K562 (cell line): ENCODE measurements around the gene TECPR2. TPM values are rescaled to one million over a fixed set of nuclear protein-coding genes. Genes with fewer than 3 reads are reported as not detected.
A peak's percentile ranks its signal among the peaks of the same experiment; 100 is the strongest.

ENCODE experiments used
- CCAR2 ChIP-seq: fragments of 200-400 bp; formaldehyde crosslinking; IDR thresholded peaks from 2 replicates; pipeline ENCODE4 v1.6.1; 2017; ENCODE audit warnings: mild to moderate bottlenecking, low read depth, low read length
- CTCF ChIP-seq, 3 experiments: IDR thresholded peaks in 2 of 3; conservative IDR thresholded peaks in 1 of 3; 2 replicates each; pipeline ENCODE4 v1.5.1; 2011 to 2012; ENCODE audit warnings: low read length in 3 of 3, mild to moderate bottlenecking in 3 of 3, control low read depth in 2 of 3, improper control_type of control experiment in 1 of 3, inconsistent platforms in 1 of 3, low read depth in 1 of 3, mixed read lengths in 1 of 3, moderate library complexity in 1 of 3; ENCODE audit not compliant: insufficient read depth in 2 of 3
- HDAC2 ChIP-seq: fragments of 450-650 bp; IDR thresholded peaks from 2 replicates; pipeline ENCODE4 v1.6.1; 2016; ENCODE audit warnings: mild to moderate bottlenecking
- MBD2 ChIP-seq: sonication (generic); IDR thresholded peaks from 2 replicates; pipeline ENCODE4 v1.6.1; 2016; ENCODE audit warnings: low read depth, borderline replicate concordance
- RBFOX2 ChIP-seq: fragments of 200-400 bp; formaldehyde crosslinking; IDR thresholded peaks from 2 replicates; pipeline ENCODE4 v1.6.1; 2017; ENCODE audit warnings: low read depth, mild to moderate bottlenecking, low read length, moderate library complexity
- polyA plus RNA-seq, 8 experiments: library from polyadenylated mRNA; depleted of rRNA in 4 of 8; stranded (reverse) in 5 of 8; unstranded in 3 of 8; fragments of >200 nt; fragmentation: Nextera tagmentation in 2 of 8; fragmentation: Illumina TruSeq in 1 of 8; extraction: Ambion mirVana in 2 of 8; extraction: Trizol in 1 of 8; gene quantifications; 2 replicates each; pipeline versions ENCODE4 v1.2.1 to v1.2.3, GENCODE V29; 2011 to 2014; ENCODE audit warnings: inconsistent platforms in 1 of 8, missing spikeins in 1 of 8
- total RNA-seq, 7 experiments: library from RNA; depleted of rRNA in 6 of 7; stranded (reverse); fragments of >200 nt in 6 of 7; fragmentation: Illumina TruSeq in 2 of 7; extraction: Trizol in 2 of 7; gene quantifications; 2 replicates each; pipeline versions ENCODE4 v1.2.1 to v1.2.3, GENCODE V29; 2011 to 2021; ENCODE audit warnings: low replicate concordance in 1 of 7
- TF ChIP-seq, protein P1 (sequence below), 2 experiments: fragments of 150-350 bp in 1 of 2; IDR thresholded peaks; 2 replicates each; pipeline ENCODE4 v1.6.1; 2012 to 2016; ENCODE audit warnings: low read depth in 2 of 2, low read length in 2 of 2, mild to moderate bottlenecking in 1 of 2, moderate library complexity in 1 of 2
- TF ChIP-seq, protein P2 (sequence below): fragments of 250-450 bp; sonication (Bioruptor Pico); IDR thresholded peaks from 2 replicates; pipeline ENCODE4 v1.8.0; 2021; ENCODE audit warnings: moderate library complexity, mild to moderate bottlenecking, inconsistent platforms
- TF ChIP-seq, protein P3 (sequence below): fragments of 450-650 bp; IDR thresholded peaks from 2 replicates; pipeline ENCODE4 v1.6.1; 2017; ENCODE audit warnings: antibody characterized with exemption

Gene TECPR2
- total and polyA plus RNA-seq, 9 of the 15 experiments (the other 6 are each of a cell fraction or from before 2014, with no cell fraction given), result 0.04 to 3.0 (median 0.83) TPM

- TF ChIP-seq, protein P1, sequence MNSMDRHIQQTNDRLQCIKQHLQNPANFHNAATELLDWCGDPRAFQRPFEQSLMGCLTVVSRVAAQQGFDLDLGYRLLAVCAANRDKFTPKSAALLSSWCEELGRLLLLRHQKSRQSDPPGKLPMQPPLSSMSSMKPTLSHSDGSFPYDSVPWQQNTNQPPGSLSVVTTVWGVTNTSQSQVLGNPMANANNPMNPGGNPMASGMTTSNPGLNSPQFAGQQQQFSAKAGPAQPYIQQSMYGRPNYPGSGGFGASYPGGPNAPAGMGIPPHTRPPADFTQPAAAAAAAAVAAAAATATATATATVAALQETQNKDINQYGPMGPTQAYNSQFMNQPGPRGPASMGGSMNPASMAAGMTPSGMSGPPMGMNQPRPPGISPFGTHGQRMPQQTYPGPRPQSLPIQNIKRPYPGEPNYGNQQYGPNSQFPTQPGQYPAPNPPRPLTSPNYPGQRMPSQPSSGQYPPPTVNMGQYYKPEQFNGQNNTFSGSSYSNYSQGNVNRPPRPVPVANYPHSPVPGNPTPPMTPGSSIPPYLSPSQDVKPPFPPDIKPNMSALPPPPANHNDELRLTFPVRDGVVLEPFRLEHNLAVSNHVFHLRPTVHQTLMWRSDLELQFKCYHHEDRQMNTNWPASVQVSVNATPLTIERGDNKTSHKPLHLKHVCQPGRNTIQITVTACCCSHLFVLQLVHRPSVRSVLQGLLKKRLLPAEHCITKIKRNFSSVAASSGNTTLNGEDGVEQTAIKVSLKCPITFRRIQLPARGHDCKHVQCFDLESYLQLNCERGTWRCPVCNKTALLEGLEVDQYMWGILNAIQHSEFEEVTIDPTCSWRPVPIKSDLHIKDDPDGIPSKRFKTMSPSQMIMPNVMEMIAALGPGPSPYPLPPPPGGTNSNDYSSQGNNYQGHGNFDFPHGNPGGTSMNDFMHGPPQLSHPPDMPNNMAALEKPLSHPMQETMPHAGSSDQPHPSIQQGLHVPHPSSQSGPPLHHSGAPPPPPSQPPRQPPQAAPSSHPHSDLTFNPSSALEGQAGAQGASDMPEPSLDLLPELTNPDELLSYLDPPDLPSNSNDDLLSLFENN (IDR thresholded peaks at IDR 0.05; ENCODE audit: low read depth in 2 of 2, low read length in 2 of 2), result no peak
- 0 out of 2 replicates have a peak, but pooled peaks have one; percentile 21 for TF ChIP-seq HDAC2
- peak; percentile 26; the same call in 1 of the 2 replicates for TF ChIP-seq MBD2
- no peak for TF ChIP-seq CCAR2
- TF ChIP-seq CTCF (IDR thresholded peaks at IDR 0.05 in 2 of 3, conservative IDR thresholded peaks at IDR 0.05 in 1 of 3; ENCODE audit: insufficient read depth in 2 of 3, low read depth in 1 of 3, low read length in 3 of 3), result no peak
- TF ChIP-seq, protein P2, sequence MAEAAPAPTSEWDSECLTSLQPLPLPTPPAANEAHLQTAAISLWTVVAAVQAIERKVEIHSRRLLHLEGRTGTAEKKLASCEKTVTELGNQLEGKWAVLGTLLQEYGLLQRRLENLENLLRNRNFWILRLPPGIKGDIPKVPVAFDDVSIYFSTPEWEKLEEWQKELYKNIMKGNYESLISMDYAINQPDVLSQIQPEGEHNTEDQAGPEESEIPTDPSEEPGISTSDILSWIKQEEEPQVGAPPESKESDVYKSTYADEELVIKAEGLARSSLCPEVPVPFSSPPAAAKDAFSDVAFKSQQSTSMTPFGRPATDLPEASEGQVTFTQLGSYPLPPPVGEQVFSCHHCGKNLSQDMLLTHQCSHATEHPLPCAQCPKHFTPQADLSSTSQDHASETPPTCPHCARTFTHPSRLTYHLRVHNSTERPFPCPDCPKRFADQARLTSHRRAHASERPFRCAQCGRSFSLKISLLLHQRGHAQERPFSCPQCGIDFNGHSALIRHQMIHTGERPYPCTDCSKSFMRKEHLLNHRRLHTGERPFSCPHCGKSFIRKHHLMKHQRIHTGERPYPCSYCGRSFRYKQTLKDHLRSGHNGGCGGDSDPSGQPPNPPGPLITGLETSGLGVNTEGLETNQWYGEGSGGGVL (CRISPR knock-in tag), result no peak
- TF ChIP-seq, protein P3, sequence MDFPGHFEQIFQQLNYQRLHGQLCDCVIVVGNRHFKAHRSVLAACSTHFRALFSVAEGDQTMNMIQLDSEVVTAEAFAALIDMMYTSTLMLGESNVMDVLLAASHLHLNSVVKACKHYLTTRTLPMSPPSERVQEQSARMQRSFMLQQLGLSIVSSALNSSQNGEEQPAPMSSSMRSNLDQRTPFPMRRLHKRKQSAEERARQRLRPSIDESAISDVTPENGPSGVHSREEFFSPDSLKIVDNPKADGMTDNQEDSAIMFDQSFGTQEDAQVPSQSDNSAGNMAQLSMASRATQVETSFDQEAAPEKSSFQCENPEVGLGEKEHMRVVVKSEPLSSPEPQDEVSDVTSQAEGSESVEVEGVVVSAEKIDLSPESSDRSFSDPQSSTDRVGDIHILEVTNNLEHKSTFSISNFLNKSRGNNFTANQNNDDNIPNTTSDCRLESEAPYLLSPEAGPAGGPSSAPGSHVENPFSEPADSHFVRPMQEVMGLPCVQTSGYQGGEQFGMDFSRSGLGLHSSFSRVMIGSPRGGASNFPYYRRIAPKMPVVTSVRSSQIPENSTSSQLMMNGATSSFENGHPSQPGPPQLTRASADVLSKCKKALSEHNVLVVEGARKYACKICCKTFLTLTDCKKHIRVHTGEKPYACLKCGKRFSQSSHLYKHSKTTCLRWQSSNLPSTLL, result no peak
- peak; percentile 73 for TF ChIP-seq RBFOX2
Observed at GRCh38 chr14:102319351-102320032, 43.2 kb upstream of the TECPR2 start, which contains the start of gene ZNF839 (continued).
